ENCODE results near the gene CFAP54.
"Not testable (repeated sequence)": the region's sequence is repeated elsewhere in the genome, so short reads cannot be mapped to it uniquely, and the experiment has no call there.

CFAP54 gene

GRCh38 chr12:96473394-96474093 lies 15.8 kb upstream of the CFAP54 start:
- no peak for DNase-seq

- no peak for DNase-seq
Measured at GRCh38 chr12:96474206-96474605, 15.2 kb upstream of the CFAP54 start.

GRCh38 chr12:96478011-96478410 lies 11.4 kb upstream of the CFAP54 start:
- no peak for DNase-seq

GRCh38 chr12:96482086-96482485 lies 7.3 kb upstream of the CFAP54 start:
- no peak for DNase-seq

GRCh38 chr12:96483116-96483515 lies 6.3 kb upstream of the CFAP54 start:
- DNase-seq, result no peak

GRCh38 chr12:96486751-96487613 lies 2.4 kb upstream of the CFAP54 start:
- no peak for DNase-seq

- DNase-seq, result no peak
Measured at GRCh38 chr12:96487634-96488033, 1.7 kb upstream of the CFAP54 start.

GRCh38 chr12:96493106-96493505 lies 3.7 kb downstream of the CFAP54 start:
- no peak for DNase-seq

- DNase-seq, result not testable (repeated sequence)
Measured at GRCh38 chr12:96494154-96494553, 4.8 kb downstream of the CFAP54 start.

GRCh38 chr12:96495155-96495554 lies 5.8 kb downstream of the CFAP54 start:
- no peak for DNase-seq

GRCh38 chr12:96495841-96496545 lies 6.6 kb downstream of the CFAP54 start:
- no peak for DNase-seq

- no peak for DNase-seq
Measured at GRCh38 chr12:96496944-96497343, 7.6 kb downstream of the CFAP54 start.

- DNase-seq, result no peak
Measured at GRCh38 chr12:96497855-96498254, 8.5 kb downstream of the CFAP54 start.

GRCh38 chr12:96500693-96501092 lies 11.3 kb downstream of the CFAP54 start:
- peak in 1 of 4 experiments; percentile 5 for DNase-seq

GRCh38 chr12:96501133-96501761 lies 11.9 kb downstream of the CFAP54 start:
- peak; percentile 38 to 65 (median 52) for DNase-seq

- DNase-seq, result no peak
Measured at GRCh38 chr12:96501908-96502307, 12.5 kb downstream of the CFAP54 start.

GRCh38 chr12:96502477-96502876 lies 13.1 kb downstream of the CFAP54 start:
- no peak for DNase-seq

- no peak for DNase-seq
Measured at GRCh38 chr12:96502949-96503532, 13.7 kb downstream of the CFAP54 start.

GRCh38 chr12:96503976-96504375 lies 14.6 kb downstream of the CFAP54 start:
- no peak for DNase-seq

- no peak for DNase-seq
Measured at GRCh38 chr12:96506776-96507175, 17.4 kb downstream of the CFAP54 start.

GRCh38 chr12:96510306-96510764 lies 21.0 kb downstream of the CFAP54 start:
- peak in 3 of 4 experiments; percentile 11 to 39 (median 27) for DNase-seq

- DNase-seq, result no peak
Measured at GRCh38 chr12:96513166-96513565, 23.8 kb downstream of the CFAP54 start.

Measured in suppressor macrophage (primary cell).